ENCODE data around the gene VEZT.
A peak's percentile ranks its signal among the peaks of the same experiment; 100 is the strongest.

The VEZT gene

GRCh38 chr12:95243497-95244183 lies 26.0 kb downstream of the VEZT start:
- Histone ChIP-seq H3K9me3 (ENCODE audit: insufficient read depth, low read depth, low read length) (no peaks in the 10 kb centered on the region), H3K36me3 (ENCODE audit: control insufficient read depth in 1 of 2, insufficient read depth in 2 of 2, low read length in 2 of 2) (peaks cover 4 to 9% of the 10 kb centered on the region in 2 experiments), H3K27ac (ENCODE audit: low read depth, low read length) (no peak overlapping the region), H3K27me3 (ENCODE audit: insufficient read depth, low read length) (no peaks in the 10 kb centered on the region), H2BK5ac (ENCODE audit: low read depth, low read length, poor library complexity) (peak overlapping the region; percentile 13), H2BK120ac (ENCODE audit: insufficient read depth, low read length, poor library complexity) (no peak overlapping the region), H3K4me1 (ENCODE audit: control insufficient read depth in 1 of 2, insufficient read depth in 2 of 2, low read length in 2 of 2) (no peaks in the 10 kb centered on the region), H3K23ac (ENCODE audit: low read length) (no peak overlapping the region), H2BK12ac (ENCODE audit: low read length) (no peak overlapping the region), H3K4me2 (ENCODE audit: low read length) (no peak overlapping the region), H4K8ac (ENCODE audit: low read depth, low read length) (no peak overlapping the region), H2AFZ (ENCODE audit: insufficient read depth, low read length, poor library complexity) (no peak overlapping the region), H3K79me2 (ENCODE audit: control insufficient read depth, insufficient read depth, low read length, poor library complexity) (peaks cover 5% of the 10 kb centered on the region), H2AK5ac (ENCODE audit: low read length) (no peak overlapping the region), H4K91ac (ENCODE audit: low read depth, low read length) (no peak overlapping the region), H4K12ac (ENCODE audit: low read depth, low read length) (no peak overlapping the region), H3K18ac (ENCODE audit: low read length) (peak overlapping the region; percentile 29), H3K79me1 (ENCODE audit: low read length) (no peaks in the 10 kb centered on the region), H3K14ac (ENCODE audit: low read length) (no peak overlapping the region), H3K4me3 (ENCODE audit: low read depth, low read length) (no peak overlapping the region), H3K9ac (ENCODE audit: low read length) (no peak overlapping the region), H3K4ac (ENCODE audit: low read depth, low read length) (no peak overlapping the region)
- no CpG with 5 or more reads among the region's 4 CpGs for WGBS (ENCODE audit: extremely low coverage, insufficient coverage, insufficient read length)
- no peak for DNase-seq

DNA sequence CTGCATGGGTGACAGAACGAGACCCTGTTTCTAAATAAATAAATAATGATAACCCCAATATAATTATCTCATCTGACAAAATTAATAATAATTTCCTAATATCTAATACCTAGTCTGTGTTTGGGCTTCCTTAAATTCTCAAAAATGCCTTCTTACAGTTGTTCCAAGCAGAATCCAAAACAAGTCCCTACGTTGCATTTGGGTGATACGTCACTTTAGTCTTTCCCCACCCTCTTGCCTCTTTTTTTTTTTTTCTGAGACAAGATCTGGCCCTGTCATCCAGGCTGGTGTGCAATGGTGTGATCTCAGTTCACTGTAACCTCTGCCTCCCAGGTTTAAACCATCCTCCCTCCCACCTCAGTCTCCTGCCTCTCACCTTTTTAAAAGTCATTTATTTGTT lies 26.7 kb downstream of the VEZT start:
- Histone ChIP-seq H4K91ac (ENCODE audit: low read depth, low read length) (no peak overlapping the region), H2AFZ (ENCODE audit: insufficient read depth, low read length, poor library complexity) (no peak overlapping the region), H3K4ac (ENCODE audit: low read depth, low read length) (peak overlapping the region; percentile 75), H3K14ac (ENCODE audit: low read length) (no peak overlapping the region), H3K79me1 (ENCODE audit: low read length) (no peaks in the 10 kb centered on the region), H3K36me3 (ENCODE audit: control insufficient read depth in 1 of 2, insufficient read depth in 2 of 2, low read length in 2 of 2) (peaks cover 4 to 9% of the 10 kb centered on the region in 2 experiments), H2BK5ac (ENCODE audit: low read depth, low read length, poor library complexity) (no peak overlapping the region), H3K4me1 (ENCODE audit: control insufficient read depth in 1 of 2, insufficient read depth in 2 of 2, low read length in 2 of 2) (no peaks in the 10 kb centered on the region), H3K18ac (ENCODE audit: low read length) (no peak overlapping the region), H2BK12ac (ENCODE audit: low read length) (no peak overlapping the region), H3K79me2 (ENCODE audit: control insufficient read depth, insufficient read depth, low read length, poor library complexity) (peaks cover 5% of the 10 kb centered on the region), H3K27ac (ENCODE audit: low read depth, low read length) (no peak overlapping the region), H2AK5ac (ENCODE audit: low read length) (no peak overlapping the region), H3K9ac (ENCODE audit: low read length) (no peak overlapping the region), H3K23ac (ENCODE audit: low read length) (no peak overlapping the region), H3K4me2 (ENCODE audit: low read length) (no peak overlapping the region), H2BK120ac (ENCODE audit: insufficient read depth, low read length, poor library complexity) (no peak overlapping the region), H3K9me3 (ENCODE audit: insufficient read depth, low read depth, low read length) (no peaks in the 10 kb centered on the region), H3K4me3 (ENCODE audit: low read depth, low read length) (no peak overlapping the region), H4K12ac (ENCODE audit: low read depth, low read length) (no peak overlapping the region), H3K27me3 (ENCODE audit: insufficient read depth, low read length) (no peaks in the 10 kb centered on the region), H4K8ac (ENCODE audit: low read depth, low read length) (no peak overlapping the region)
- peak in 1 of 2 donors; percentile 27 for DNase-seq
- no CpG with 5 or more reads among the region's 3 CpGs for WGBS (ENCODE audit: extremely low coverage, insufficient coverage, insufficient read length)

GRCh38 chr12:95248095-95248494 lies 30.5 kb downstream of the VEZT start:
- Histone ChIP-seq H3K14ac (ENCODE audit: low read length) (no peak overlapping the region), H4K8ac (ENCODE audit: low read depth, low read length) (no peak overlapping the region), H3K18ac (ENCODE audit: low read length) (no peak overlapping the region), H4K91ac (ENCODE audit: low read depth, low read length) (no peak overlapping the region), H3K9me3 (ENCODE audit: insufficient read depth, low read depth, low read length) (no peaks in the 10 kb centered on the region), H3K4me2 (ENCODE audit: low read length) (no peak overlapping the region), H2BK5ac (ENCODE audit: low read depth, low read length, poor library complexity) (no peak overlapping the region), H3K27ac (ENCODE audit: low read depth, low read length) (no peak overlapping the region), H2AFZ (ENCODE audit: insufficient read depth, low read length, poor library complexity) (no peak overlapping the region), H3K79me1 (ENCODE audit: low read length) (no peaks in the 10 kb centered on the region), H3K36me3 (ENCODE audit: control insufficient read depth in 1 of 2, insufficient read depth in 2 of 2, low read length in 2 of 2) (peaks cover under 1 to 7% of the 10 kb centered on the region in 2 experiments), H3K23ac (ENCODE audit: low read length) (no peak overlapping the region), H3K27me3 (ENCODE audit: insufficient read depth, low read length) (no peaks in the 10 kb centered on the region), H2BK120ac (ENCODE audit: insufficient read depth, low read length, poor library complexity) (no peak overlapping the region), H4K12ac (ENCODE audit: low read depth, low read length) (no peak overlapping the region), H3K4me3 (ENCODE audit: low read depth, low read length) (no peak overlapping the region), H3K4me1 (ENCODE audit: control insufficient read depth in 1 of 2, insufficient read depth in 2 of 2, low read length in 2 of 2) (no peaks in the 10 kb centered on the region), H3K9ac (ENCODE audit: low read length) (no peak overlapping the region), H2AK5ac (ENCODE audit: low read length) (no peak overlapping the region), H2BK12ac (ENCODE audit: low read length) (no peak overlapping the region), H3K79me2 (ENCODE audit: control insufficient read depth, insufficient read depth, low read length, poor library complexity) (peaks cover 1% of the 10 kb centered on the region), H3K4ac (ENCODE audit: low read depth, low read length) (no peak overlapping the region)
- WGBS (ENCODE audit: extremely low coverage, insufficient coverage, insufficient read length): no CpG with 5 or more reads among the region's 1 CpG
- DNase-seq: no peak

DNA sequence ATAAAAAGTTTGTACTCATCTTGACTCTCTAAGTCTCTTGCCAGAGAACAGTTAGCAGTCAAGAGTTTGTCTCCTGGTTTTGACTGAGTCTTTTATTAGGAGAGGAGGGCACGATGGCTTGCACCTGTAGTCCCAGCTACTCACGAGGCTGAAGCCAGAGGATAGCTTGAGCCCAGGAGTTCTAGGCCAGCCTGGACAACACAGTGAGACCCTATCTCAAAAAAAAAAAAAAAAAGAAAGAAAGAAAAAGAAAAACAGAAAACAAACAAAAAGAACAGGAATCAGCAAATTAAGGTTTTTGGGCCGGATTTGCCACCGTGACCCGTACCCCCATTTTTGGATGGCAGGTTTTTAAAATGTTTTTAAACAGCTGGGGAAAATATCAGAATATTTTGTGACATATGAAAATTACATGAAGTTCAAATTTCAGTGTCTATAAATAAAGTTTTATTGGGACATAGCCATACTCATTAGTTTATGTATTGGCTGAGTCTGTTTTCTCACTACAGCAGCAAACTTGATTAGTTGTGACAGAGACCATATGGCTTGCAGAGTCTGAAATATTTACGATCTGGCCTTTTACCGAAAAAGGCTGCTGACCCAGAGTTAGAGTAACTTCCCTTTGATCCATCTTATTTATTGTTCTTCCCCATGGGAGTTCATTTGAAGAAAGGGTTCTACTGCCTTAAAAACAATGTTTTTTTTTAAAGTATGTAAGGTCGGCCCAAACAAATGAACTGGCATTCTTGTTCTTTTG lies 31.2 kb downstream of the VEZT start:
- Histone ChIP-seq H3K18ac (ENCODE audit: low read length) (no peak overlapping the region), H3K9me3 (ENCODE audit: insufficient read depth, low read depth, low read length) (no peaks in the 10 kb centered on the region), H3K4me3 (ENCODE audit: low read depth, low read length) (no peak overlapping the region), H3K36me3 (ENCODE audit: control insufficient read depth in 1 of 2, insufficient read depth in 2 of 2, low read length in 2 of 2) (peaks cover 0 to 8% of the 10 kb centered on the region in 2 experiments), H4K12ac (ENCODE audit: low read depth, low read length) (no peak overlapping the region), H4K91ac (ENCODE audit: low read depth, low read length) (no peak overlapping the region), H3K79me2 (ENCODE audit: control insufficient read depth, insufficient read depth, low read length, poor library complexity) (no peaks in the 10 kb centered on the region), H2BK120ac (ENCODE audit: insufficient read depth, low read length, poor library complexity) (no peak overlapping the region), H3K79me1 (ENCODE audit: low read length) (no peaks in the 10 kb centered on the region), H3K14ac (ENCODE audit: low read length) (no peak overlapping the region), H3K23ac (ENCODE audit: low read length) (no peak overlapping the region), H2AFZ (ENCODE audit: insufficient read depth, low read length, poor library complexity) (no peak overlapping the region), H4K8ac (ENCODE audit: low read depth, low read length) (no peak overlapping the region), H3K4ac (ENCODE audit: low read depth, low read length) (peak overlapping the region; percentile 27), H3K9ac (ENCODE audit: low read length) (no peak overlapping the region), H3K4me1 (ENCODE audit: control insufficient read depth in 1 of 2, insufficient read depth in 2 of 2, low read length in 2 of 2) (no peaks in the 10 kb centered on the region), H3K27ac (ENCODE audit: low read depth, low read length) (no peak overlapping the region), H2AK5ac (ENCODE audit: low read length) (no peak overlapping the region), H2BK12ac (ENCODE audit: low read length) (no peak overlapping the region), H2BK5ac (ENCODE audit: low read depth, low read length, poor library complexity) (no peak overlapping the region), H3K4me2 (ENCODE audit: low read length) (no peak overlapping the region), H3K27me3 (ENCODE audit: insufficient read depth, low read length) (no peaks in the 10 kb centered on the region)
- no peak for DNase-seq
- no CpG with 5 or more reads among the region's 8 CpGs for WGBS (ENCODE audit: extremely low coverage, insufficient coverage, insufficient read length)
